Subcutaneous abdominal adipose tissue (tissue), 5 donors: Measurements from ENCODE around the gene ZDHHC11.
A peak's percentile ranks its signal among the peaks of the same experiment; 100 is the strongest.
"Not testable (repeated sequence)": the region's sequence is repeated elsewhere in the genome, so short reads cannot be mapped to it uniquely, and the experiment has no call there.

ENCODE experiments used
- H3K27ac ChIP-seq: one replicate; pipeline ENCODE4 v1.7.0; 2013; ENCODE audit warnings: low read depth, mild to moderate bottlenecking, inconsistent platforms, low read length, moderate library complexity
- H3K27me3 ChIP-seq, 5 donors: one replicate each; pipeline ENCODE4 v1.7.0; 2013; ENCODE audit warnings: low read length in 5 of 5, inconsistent platforms in 1 of 5; ENCODE audit not compliant: control insufficient read depth in 5 of 5, insufficient read depth in 4 of 5
- H3K36me3 ChIP-seq, 5 donors: one replicate each; pipeline ENCODE4 v1.7.0; 2013; ENCODE audit warnings: low read length in 5 of 5; ENCODE audit not compliant: control insufficient read depth in 5 of 5, insufficient read depth in 5 of 5
- H3K4me1 ChIP-seq, 5 donors: one replicate each; pipeline ENCODE4 v1.7.0; 2013; ENCODE audit warnings: low read length in 5 of 5, mild to moderate bottlenecking in 3 of 5, moderate library complexity in 1 of 5; ENCODE audit not compliant: control insufficient read depth in 5 of 5, insufficient read depth in 5 of 5
- H3K4me3 ChIP-seq, 5 donors: one replicate each; pipeline ENCODE4 v1.7.0; 2013; ENCODE audit warnings: low read length in 5 of 5, low read depth in 1 of 5
- H3K9ac ChIP-seq, 5 donors: one replicate each; pipeline ENCODE4 v1.7.0; 2013; ENCODE audit warnings: low read length in 5 of 5, mild to moderate bottlenecking in 4 of 5, moderate library complexity in 3 of 5
- H3K9me3 ChIP-seq, 5 donors: one replicate each; pipeline ENCODE4 v1.7.0; 2013; ENCODE audit warnings: low read length in 5 of 5; ENCODE audit not compliant: control insufficient read depth in 5 of 5
- donor health status: healthy.
- donor health status: healthy.
- donor health status: healthy.
- donor health status: healthy.
- donor health status: healthy.

The ZDHHC11 gene

GRCh38 chr5:763397-763796 lies 87.4 kb downstream of the ZDHHC11 start:
- Histone ChIP-seq H3K4me3 (no peak overlapping the region), H3K9me3 (no peaks in the 10 kb centered on the region), H3K27ac (no peak overlapping the region), H3K9ac (no peak overlapping the region), H3K36me3 (peaks cover 0 to 19% (median 0%) of the 10 kb centered on the region in 5 donors), H3K4me1 (peaks cover 6 to 15% (median 12%) of the 10 kb centered on the region in 5 donors), H3K27me3 (no peaks in the 10 kb centered on the region)

- H3K27me3 ChIP-seq, H3K9me3 ChIP-seq, H3K27ac ChIP-seq, H3K4me3 ChIP-seq, H3K9ac ChIP-seq: not testable (repeated sequence)
- peaks cover 9 to 19% (median 16%) of the 10 kb centered on the region in 5 donors for H3K4me1 ChIP-seq
- H3K36me3 ChIP-seq: peaks cover 0 to 19% (median 0%) of the 10 kb centered on the region in 5 donors
These were observed 87.8 kb downstream of the ZDHHC11 start for GRCh38 chr5:762996-763395.

GRCh38 chr5:761854-762710 lies 88.7 kb downstream of the ZDHHC11 start:
- Histone ChIP-seq H3K27ac (no peak overlapping the region), H3K9me3 (no peaks in the 10 kb centered on the region), H3K4me1 (peaks cover 15 to 29% (median 25%) of the 10 kb centered on the region in 5 donors), H3K36me3 (peaks cover 0 to 19% (median 0%) of the 10 kb centered on the region in 5 donors), H3K9ac (no peak overlapping the region), H3K4me3 (no peak overlapping the region), H3K27me3 (no peaks in the 10 kb centered on the region)

GRCh38 chr5:761059-761771 lies 89.6 kb downstream of the ZDHHC11 start:
- no peak overlapping the region for H3K27ac ChIP-seq
- H3K27me3 ChIP-seq: no peaks in the 10 kb centered on the region
- H3K9ac ChIP-seq: no peak overlapping the region
- peaks cover 15 to 37% (median 26%) of the 10 kb centered on the region in 5 donors for H3K4me1 ChIP-seq
- H3K9me3 ChIP-seq: no peaks in the 10 kb centered on the region
- H3K36me3 ChIP-seq: peaks cover 0 to 12% (median 0%) of the 10 kb centered on the region in 5 donors
- no peak overlapping the region for H3K4me3 ChIP-seq

GRCh38 chr5:760363-761058 lies 90.3 kb downstream of the ZDHHC11 start:
- Histone ChIP-seq H3K27me3 (no peaks in the 10 kb centered on the region), H3K27ac (no peak overlapping the region), H3K9me3 (no peaks in the 10 kb centered on the region), H3K4me1 (peaks cover 15 to 39% (median 26%) of the 10 kb centered on the region in 5 donors), H3K4me3 (no peak overlapping the region), H3K9ac (no peak overlapping the region), H3K36me3 (peaks cover 0 to 7% (median 0%) of the 10 kb centered on the region in 5 donors)

GRCh38 chr5:759781-760362 lies 90.9 kb downstream of the ZDHHC11 start:
- H3K27me3 ChIP-seq: no peaks in the 10 kb centered on the region
- H3K9ac ChIP-seq: no peak overlapping the region
- H3K4me3 ChIP-seq: no peak overlapping the region
- H3K9me3 ChIP-seq: no peaks in the 10 kb centered on the region
- H3K36me3 ChIP-seq: peaks cover 0 to 6% (median 0%) of the 10 kb centered on the region in 5 donors
- no peak overlapping the region for H3K27ac ChIP-seq
- H3K4me1 ChIP-seq: peaks cover 15 to 39% (median 26%) of the 10 kb centered on the region in 5 donors

- Histone ChIP-seq H3K9me3 (no peaks in the 10 kb centered on the region), H3K4me1 (peaks cover 15 to 39% (median 26%) of the 10 kb centered on the region in 5 donors), H3K9ac (peak overlapping the region in 3 of 5 donors; percentile 4 to 54 (median 10)), H3K36me3 (peaks cover 0 to 4% (median 0%) of the 10 kb centered on the region in 5 donors), H3K27me3 (no peaks in the 10 kb centered on the region), H3K4me3 (peak overlapping the region in 3 of 5 donors; percentile 9 to 56 (median 37)), H3K27ac (no peak overlapping the region)
These were observed 91.6 kb downstream of the ZDHHC11 start for GRCh38 chr5:759111-759751.

GRCh38 chr5:758698-759053 lies 92.1 kb downstream of the ZDHHC11 start:
- no peak overlapping the region for H3K27ac ChIP-seq
- H3K4me3 ChIP-seq: peak overlapping the region in 4 of 5 donors; percentile 9 to 56 (median 39)
- H3K36me3 ChIP-seq: no peaks in the 10 kb centered on the region
- H3K9ac ChIP-seq: peak overlapping the region in 2 of 5 donors; percentile 10 to 54
- peaks cover 15 to 39% (median 26%) of the 10 kb centered on the region in 5 donors for H3K4me1 ChIP-seq
- no peaks in the 10 kb centered on the region for H3K9me3 ChIP-seq
- H3K27me3 ChIP-seq: no peaks in the 10 kb centered on the region

GRCh38 chr5:757931-758697 lies 92.7 kb downstream of the ZDHHC11 start:
- Histone ChIP-seq H3K9ac (peak overlapping the region in 1 of 5 donors; percentile 54), H3K4me3 (peak overlapping the region in 2 of 5 donors; percentile 37 to 56), H3K4me1 (peaks cover 15 to 39% (median 26%) of the 10 kb centered on the region in 5 donors), H3K36me3 (no peaks in the 10 kb centered on the region), H3K9me3 (no peaks in the 10 kb centered on the region), H3K27me3 (no peaks in the 10 kb centered on the region), H3K27ac (no peak overlapping the region)
